ENCODE measurements around the gene CCER1. TPM values are rescaled to one million over a fixed set of nuclear protein-coding genes. Genes with fewer than 3 reads are reported as not detected.

Gene CCER1
- total RNA-seq, 1 experiment from 2014 or later: not detected

DNA sequence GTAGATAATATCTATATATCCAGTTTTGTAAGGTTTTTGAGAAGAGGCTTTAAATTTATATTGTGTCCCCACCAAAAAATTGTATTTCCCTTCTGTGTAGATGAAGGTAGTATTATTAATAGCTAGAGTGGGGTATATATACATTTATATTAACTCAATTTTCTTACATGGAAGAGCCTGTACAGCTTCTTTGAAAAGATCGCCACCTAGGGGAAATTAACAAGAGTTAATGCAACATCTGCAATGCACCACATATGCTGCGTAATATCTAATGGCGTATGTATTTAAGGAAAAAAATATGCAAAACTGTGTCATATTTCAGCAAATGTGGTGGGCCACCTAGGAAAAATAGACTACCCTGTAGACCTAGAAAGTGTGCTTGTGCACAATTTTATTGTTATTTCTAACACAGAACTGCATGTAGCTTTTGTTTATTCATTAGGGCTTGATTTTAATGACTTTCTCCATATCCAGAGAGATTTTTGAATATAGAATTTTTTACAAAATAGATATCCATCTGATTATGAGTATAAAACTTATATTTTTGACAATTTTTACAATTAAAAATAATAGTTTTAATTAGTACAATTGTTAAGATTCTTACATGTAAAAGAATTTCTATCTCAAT, 14.0 kb downstream of the CCER1 start:
- Mint-ChIP-seq H3K36me3 (ENCODE audit: insufficient read depth, unreplicated experiment) (no peaks in the 10 kb centered on the region), H3K4me1 (ENCODE audit: low read depth, unreplicated experiment) (no peaks in the 10 kb centered on the region), H3K27ac (ENCODE audit: unreplicated experiment) (no peak overlapping the region), H3K4me3 (ENCODE audit: unreplicated experiment) (no peak overlapping the region), H3K9me3 (ENCODE audit: unreplicated experiment) (peaks cover 2% of the 10 kb centered on the region), H3K27me3 (ENCODE audit: insufficient read depth, unreplicated experiment) (no peaks in the 10 kb centered on the region)
- Histone ChIP-seq H3K4me3 (ENCODE audit: low read depth, low read length) (no peak overlapping the region), H3K27me3 (replicated peaks; ENCODE audit: control insufficient read depth, insufficient read depth, low read length) (no peaks in the 10 kb centered on the region), H3K4me1 (peaks cover 4% of the 10 kb centered on the region; the same call in 1 of the 2 replicates), H3K9me3 (no peaks in the 10 kb centered on the region), H3K36me3 (ENCODE audit: control insufficient read depth, insufficient read depth, low read length) (no peaks in the 10 kb centered on the region)
- no peak for DNase-seq
- CTCF ChIA-PET: no interaction called here
- no TSS peak for BruUV-seq (replicated peaks)
- TF ChIP-seq, protein P1, sequence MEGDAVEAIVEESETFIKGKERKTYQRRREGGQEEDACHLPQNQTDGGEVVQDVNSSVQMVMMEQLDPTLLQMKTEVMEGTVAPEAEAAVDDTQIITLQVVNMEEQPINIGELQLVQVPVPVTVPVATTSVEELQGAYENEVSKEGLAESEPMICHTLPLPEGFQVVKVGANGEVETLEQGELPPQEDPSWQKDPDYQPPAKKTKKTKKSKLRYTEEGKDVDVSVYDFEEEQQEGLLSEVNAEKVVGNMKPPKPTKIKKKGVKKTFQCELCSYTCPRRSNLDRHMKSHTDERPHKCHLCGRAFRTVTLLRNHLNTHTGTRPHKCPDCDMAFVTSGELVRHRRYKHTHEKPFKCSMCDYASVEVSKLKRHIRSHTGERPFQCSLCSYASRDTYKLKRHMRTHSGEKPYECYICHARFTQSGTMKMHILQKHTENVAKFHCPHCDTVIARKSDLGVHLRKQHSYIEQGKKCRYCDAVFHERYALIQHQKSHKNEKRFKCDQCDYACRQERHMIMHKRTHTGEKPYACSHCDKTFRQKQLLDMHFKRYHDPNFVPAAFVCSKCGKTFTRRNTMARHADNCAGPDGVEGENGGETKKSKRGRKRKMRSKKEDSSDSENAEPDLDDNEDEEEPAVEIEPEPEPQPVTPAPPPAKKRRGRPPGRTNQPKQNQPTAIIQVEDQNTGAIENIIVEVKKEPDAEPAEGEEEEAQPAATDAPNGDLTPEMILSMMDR (IDR thresholded peaks at IDR 0.05; ENCODE audit: insufficient read depth in 1 of 2, low read depth in 1 of 2, low read length in 1 of 2, severe bottlenecking in 1 of 2, unreplicated experiment in 1 of 2): peak; percentile 48 to 57
- intact Hi-C loops (cut with micrococcal nuclease; ENCODE audit: unreplicated experiment): loop anchor here (1.0 to 10.0 kb wide), 3 partner anchors 154 to 667 kb away; no protein-coding TSS in a partner anchor
- POLR2A ChIA-PET: no interaction called here

DNA sequence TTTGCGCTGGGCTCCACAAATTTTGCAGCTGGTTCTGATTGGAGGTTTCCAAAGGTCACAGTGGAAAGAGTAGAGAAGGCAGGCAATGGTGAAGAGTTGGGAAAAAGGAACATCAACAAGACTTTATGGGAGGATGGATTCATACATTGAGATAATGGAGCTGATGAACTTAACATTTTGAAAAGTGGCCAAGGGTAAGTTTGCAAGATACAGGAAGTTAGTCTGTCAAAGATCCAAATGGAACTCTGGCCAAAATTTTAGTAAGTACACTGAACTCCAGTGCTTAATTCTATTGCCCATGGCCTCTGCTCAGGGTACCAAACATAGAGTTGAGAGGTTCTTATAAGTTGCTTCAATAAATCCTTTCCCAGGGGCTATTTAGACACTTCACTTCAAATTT, 15.6 kb downstream of the CCER1 start:
- Histone ChIP-seq H3K27me3 (replicated peaks; ENCODE audit: control insufficient read depth, insufficient read depth, low read length) (no peaks in the 10 kb centered on the region), H3K9me3 (no peaks in the 10 kb centered on the region), H3K4me3 (ENCODE audit: low read depth, low read length) (no peak overlapping the region), H3K4me1 (peaks cover 4% of the 10 kb centered on the region; the same call in 1 of the 2 replicates), H3K36me3 (ENCODE audit: control insufficient read depth, insufficient read depth, low read length) (no peaks in the 10 kb centered on the region)
- no TSS peak for BruUV-seq (replicated peaks)
- TF ChIP-seq, protein P1 (IDR thresholded peaks at IDR 0.05; ENCODE audit: insufficient read depth in 1 of 2, low read depth in 1 of 2, low read length in 1 of 2, severe bottlenecking in 1 of 2, unreplicated experiment in 1 of 2): no peak
- CTCF ChIA-PET: no interaction called here
- POLR2A ChIA-PET: no interaction called here
- intact Hi-C loops (cut with micrococcal nuclease; ENCODE audit: unreplicated experiment): no loop called here
- DNase-seq: no peak
- Mint-ChIP-seq H3K4me1 (ENCODE audit: low read depth, unreplicated experiment) (no peaks in the 10 kb centered on the region), H3K4me3 (ENCODE audit: unreplicated experiment) (no peak overlapping the region), H3K27ac (ENCODE audit: unreplicated experiment) (no peak overlapping the region), H3K27me3 (ENCODE audit: insufficient read depth, unreplicated experiment) (no peaks in the 10 kb centered on the region), H3K36me3 (ENCODE audit: insufficient read depth, unreplicated experiment) (no peaks in the 10 kb centered on the region), H3K9me3 (ENCODE audit: unreplicated experiment) (peaks cover 14% of the 10 kb centered on the region)

DNA sequence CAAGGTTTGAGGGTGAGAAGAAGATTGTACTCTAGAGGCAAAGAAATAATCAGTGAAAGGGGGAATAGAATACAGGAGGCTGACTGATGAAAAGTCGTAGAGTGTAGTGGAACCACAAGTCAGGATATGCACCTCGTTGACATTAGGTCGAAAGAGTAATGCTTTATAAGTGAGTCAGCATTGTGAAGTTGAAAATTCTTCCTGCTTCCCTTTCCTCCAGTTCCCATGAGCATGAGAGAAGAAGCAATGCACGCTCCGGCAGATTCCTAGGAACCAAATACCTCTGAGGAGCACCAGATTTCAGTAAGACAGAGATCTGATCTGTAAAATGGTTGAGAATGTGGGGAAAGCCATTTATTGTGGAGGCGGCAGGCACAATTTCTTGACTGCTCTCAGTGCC, 16.5 kb downstream of the CCER1 start:
- Histone ChIP-seq H3K36me3 (ENCODE audit: control insufficient read depth, insufficient read depth, low read length) (no peaks in the 10 kb centered on the region), H3K4me3 (ENCODE audit: low read depth, low read length) (no peak overlapping the region), H3K27me3 (replicated peaks; ENCODE audit: control insufficient read depth, insufficient read depth, low read length) (no peaks in the 10 kb centered on the region), H3K9me3 (no peaks in the 10 kb centered on the region), H3K4me1 (peaks cover 4% of the 10 kb centered on the region; the same call in 1 of the 2 replicates)
- Mint-ChIP-seq H3K4me3 (ENCODE audit: unreplicated experiment) (no peak overlapping the region), H3K27me3 (ENCODE audit: insufficient read depth, unreplicated experiment) (no peaks in the 10 kb centered on the region), H3K4me1 (ENCODE audit: low read depth, unreplicated experiment) (no peaks in the 10 kb centered on the region), H3K27ac (ENCODE audit: unreplicated experiment) (no peak overlapping the region), H3K36me3 (ENCODE audit: insufficient read depth, unreplicated experiment) (no peaks in the 10 kb centered on the region), H3K9me3 (ENCODE audit: unreplicated experiment) (peaks cover 22% of the 10 kb centered on the region)
- intact Hi-C loops (cut with micrococcal nuclease; ENCODE audit: unreplicated experiment): no loop called here
- CTCF ChIA-PET: no interaction called here
- DNase-seq: no peak
- TF ChIP-seq, protein P1 (IDR thresholded peaks at IDR 0.05; ENCODE audit: insufficient read depth in 1 of 2, low read depth in 1 of 2, low read length in 1 of 2, severe bottlenecking in 1 of 2, unreplicated experiment in 1 of 2): no peak
- no TSS peak for BruUV-seq (replicated peaks)
- POLR2A ChIA-PET: no interaction called here
